Activated CD4-positive, alpha-beta T cell treated with anti-CD3 and anti-CD28 coated beads, Interleukin-10, Interleukin-2, amounts not matched to agents 100 ng/mL and 50 ng/mL, durations not matched to agents 16 hours and 8 hours (primary cell): ENCODE results near the gene TMEM139.

Source experiments
- DNase-seq: peaks from one replicate; pipeline ENCODE4 v3.0.0-alpha.2; 2020

Gene TMEM139

DNA sequence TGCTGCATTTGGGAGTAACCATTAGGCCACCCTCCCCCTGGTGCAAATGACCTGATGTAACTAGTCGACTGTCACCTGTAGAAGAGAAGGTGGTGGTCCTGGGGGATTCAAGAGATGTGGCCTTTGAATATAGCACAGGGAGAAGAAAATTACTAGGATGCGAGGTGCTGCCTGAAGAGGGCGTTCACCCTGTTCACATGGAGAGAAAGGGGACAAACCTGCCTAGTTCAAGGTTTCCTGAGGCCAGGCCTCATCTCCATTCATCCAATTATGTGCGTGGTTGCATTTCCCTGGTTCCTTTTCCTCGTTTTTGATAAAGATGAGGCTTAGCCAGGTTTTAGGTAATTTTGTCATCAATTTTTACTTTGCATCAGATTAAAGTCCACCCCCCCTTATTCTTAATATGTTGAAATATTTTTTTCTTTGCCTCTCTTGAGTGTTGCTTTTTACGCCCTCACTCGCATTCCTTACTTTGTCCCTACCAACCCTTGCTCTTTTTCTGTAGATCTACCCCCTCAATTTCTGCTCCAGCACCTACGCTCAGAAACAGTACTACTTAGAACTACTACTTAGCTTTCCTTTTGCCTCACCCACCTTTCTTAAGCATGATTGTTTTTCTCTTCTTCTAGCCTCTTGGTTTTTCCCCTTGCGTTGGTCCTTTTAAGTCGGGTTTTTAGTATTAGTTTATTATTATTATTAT, 44.9 kb downstream of the TMEM139 start:
- DNase-seq, result no peak

DNA sequence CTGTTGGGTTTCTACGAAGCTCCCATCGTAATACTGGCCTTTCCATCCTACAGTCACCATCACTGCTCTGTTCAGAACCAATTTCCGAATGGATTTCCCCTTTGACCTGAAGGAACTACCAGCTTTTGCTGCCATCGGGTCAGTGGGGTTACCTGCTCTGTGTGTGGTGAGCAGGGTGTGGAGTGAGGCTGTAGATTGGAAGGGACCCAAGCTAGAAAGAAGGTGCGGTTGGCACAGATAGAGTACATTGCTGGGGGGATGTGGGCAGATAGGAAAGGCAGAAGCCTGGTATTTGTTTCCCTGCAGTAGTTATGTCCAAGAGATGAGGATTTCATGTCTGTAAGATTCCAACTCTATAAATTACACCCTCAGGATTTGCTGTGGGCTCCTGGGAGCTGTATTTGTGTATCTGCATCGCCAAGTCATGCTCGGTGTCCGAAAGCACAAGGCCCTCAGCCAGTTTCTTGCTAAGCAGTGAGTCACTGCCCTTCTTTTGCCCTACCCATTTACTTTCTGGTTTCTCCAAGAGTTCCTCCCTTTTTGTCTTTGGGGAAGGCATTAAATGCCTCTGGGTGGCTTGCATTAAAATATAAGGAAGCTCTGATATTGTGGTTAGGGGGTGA, 46.5 kb downstream of the TMEM139 start:
- no peak for DNase-seq

DNA sequence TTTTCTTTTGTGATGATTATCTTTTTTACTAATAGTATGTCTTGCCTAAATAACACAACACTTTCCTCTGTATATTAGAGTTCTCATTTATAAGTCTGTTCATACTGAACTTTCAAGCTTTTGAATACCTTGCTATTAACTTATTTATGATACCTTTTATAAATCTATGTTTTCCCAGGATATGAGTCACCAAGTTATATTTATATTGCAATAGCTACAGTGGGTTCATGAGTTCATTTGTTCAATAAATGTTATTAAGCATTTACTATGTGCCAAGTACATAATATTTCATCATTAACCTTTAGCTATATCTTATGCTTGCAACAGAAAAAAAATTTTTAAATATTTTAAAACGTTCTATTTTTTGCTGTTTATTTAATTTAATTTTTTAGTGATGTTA, 49.5 kb downstream of the TMEM139 start:
- DNase-seq, result no peak

DNA sequence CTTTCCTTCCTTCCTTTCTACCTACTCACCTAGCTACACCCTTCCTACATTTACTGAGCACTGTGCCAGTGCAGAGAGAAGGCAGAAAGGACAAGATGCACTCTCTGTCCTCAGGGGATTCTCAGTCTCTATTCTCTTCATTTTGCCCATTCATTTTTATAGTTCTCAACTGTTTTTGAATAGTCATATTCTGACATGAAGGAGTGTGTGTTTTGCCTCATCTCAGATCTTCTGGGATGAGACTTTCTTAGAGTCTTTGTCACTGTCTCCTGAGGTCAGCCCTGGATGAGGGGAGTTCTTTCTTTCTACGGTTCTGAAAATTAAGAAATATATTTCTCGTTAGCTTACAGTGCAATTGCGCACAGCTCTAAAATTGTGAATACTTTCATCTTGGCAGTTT, 52.5 kb downstream of the TMEM139 start:
- DNase-seq, result no peak
